Endometrial microvascular endothelial cells (primary cell): ENCODE data around the gene OARD1. TPM values are rescaled to one million over a fixed set of nuclear protein-coding genes. Genes with fewer than 3 reads are reported as not detected.
"Not testable (repeated sequence)": the region's sequence is repeated elsewhere in the genome, so short reads cannot be mapped to it uniquely, and the experiment has no call there.

Experiments
- in situ Hi-C: cut with HindIII; loops from 2 replicates; pipeline ENCODE4 v1.10.0; 2017; ENCODE audit warnings: low sequenced_read_pairs, low pct_unique_long_range_greater_than_20kb; ENCODE audit errors: inconsistent ontology term
- total RNA-seq: library from RNA; depleted of rRNA; stranded (reverse); fragments of >200 nt; gene quantifications from one replicate; pipeline ENCODE4 v1.2.3, GENCODE V29; 2015; ENCODE audit errors: inconsistent ontology term

The OARD1 gene
- total RNA-seq, 1 donor from 2014 or later = 8.1 TPM

- in situ Hi-C loops = no loop called here
Observed at GRCh38 chr6:41033776-41034175, 38.4 kb downstream of the OARD1 start.

- in situ Hi-C loops = no loop called here
Observed at GRCh38 chr6:41032830-41033229, 39.3 kb downstream of the OARD1 start.

- in situ Hi-C loops = no loop called here
Observed at GRCh38 chr6:41028561-41029412, 43.4 kb downstream of the OARD1 start.

- in situ Hi-C loops = no loop called here
Observed at GRCh38 chr6:41027799-41028560, 44.2 kb downstream of the OARD1 start.

- in situ Hi-C loops = no loop called here
Observed at GRCh38 chr6:41027241-41027640, 44.9 kb downstream of the OARD1 start.

GRCh38 chr6:41025966-41026530 is 46.1 kb downstream of the OARD1 start:
- in situ Hi-C loops = no loop called here

- in situ Hi-C loops = no loop called here
Observed at GRCh38 chr6:41023114-41023513, 49.0 kb downstream of the OARD1 start.

GRCh38 chr6:41022294-41022693 is 49.9 kb downstream of the OARD1 start:
- in situ Hi-C loops = no loop called here

GRCh38 chr6:41021832-41022231 is 50.3 kb downstream of the OARD1 start:
- in situ Hi-C loops = no loop called here

- in situ Hi-C loops = no loop called here
Observed at GRCh38 chr6:41017663-41018062, 54.5 kb downstream of the OARD1 start.

- in situ Hi-C loops = not testable (repeated sequence)
Observed at GRCh38 chr6:41015860-41016259, 56.3 kb downstream of the OARD1 start.

- in situ Hi-C loops = no loop called here
Observed at GRCh38 chr6:41014780-41015179, 57.4 kb downstream of the OARD1 start.

Other genes with a start within 250 kb of the OARD1 start
- gene UNC5CL, start 33.1 kb downstream of the OARD1 start, total RNA-seq = not detected
- gene TSPO2, start 29.9 kb downstream of the OARD1 start, total RNA-seq = not detected
- gene APOBEC2, start 19.2 kb downstream of the OARD1 start, total RNA-seq = not detected
- gene NFYA, start 618 bp upstream of the OARD1 start, total RNA-seq = 18.7 TPM
- gene TREML1, start 82.0 kb upstream of the OARD1 start, total RNA-seq = not detected
- not detected for gene TREM2, start 90.8 kb upstream of the OARD1 start, total RNA-seq
- not detected for gene TREML2, start 128.8 kb upstream of the OARD1 start, total RNA-seq
- gene TREML4, start 156.0 kb upstream of the OARD1 start, total RNA-seq = not detected
- gene TREM1, start 214.3 kb upstream of the OARD1 start, total RNA-seq = not detected